RWPE1 (cell line): ENCODE results near the gene ST7L.
"Not testable (repeated sequence)": the region's sequence is repeated elsewhere in the genome, so short reads cannot be mapped to it uniquely, and the experiment has no call there.

Experiments
- CTCF ChIA-PET: fragments of 350-600 bp; sonication (Branson Sonifier 250); formaldehyde crosslinking; extraction: SDS; loops from one replicate; lab custom pipeline; 2021; lab: Yijun Ruan, JAX
- POLR2A ChIA-PET: fragments of 400-600 bp; formaldehyde crosslinking; extraction: SDS; loops from one replicate; lab custom pipeline; 2020; ENCODE audit warnings: antibody characterized with exemption; ENCODE audit not compliant: low non-redundant PET; lab: Yijun Ruan, JAX
- DNase-seq: peaks from one replicate; pipeline ENCODE4 v3.0.0; 2012; ENCODE audit warnings: low spot score
- H3K27ac ChIP-seq: fragments of 450-650 bp; 2 replicates; pipeline ENCODE4 v1.5.1; 2017
- TF ChIP-seq, protein P1 (sequence below): fragments of 450-650 bp; conservative IDR thresholded peaks from 2 replicates; pipeline ENCODE4 v1.5.1; 2017; ENCODE audit warnings: low read depth, mild to moderate bottlenecking

ST7L gene

DNA sequence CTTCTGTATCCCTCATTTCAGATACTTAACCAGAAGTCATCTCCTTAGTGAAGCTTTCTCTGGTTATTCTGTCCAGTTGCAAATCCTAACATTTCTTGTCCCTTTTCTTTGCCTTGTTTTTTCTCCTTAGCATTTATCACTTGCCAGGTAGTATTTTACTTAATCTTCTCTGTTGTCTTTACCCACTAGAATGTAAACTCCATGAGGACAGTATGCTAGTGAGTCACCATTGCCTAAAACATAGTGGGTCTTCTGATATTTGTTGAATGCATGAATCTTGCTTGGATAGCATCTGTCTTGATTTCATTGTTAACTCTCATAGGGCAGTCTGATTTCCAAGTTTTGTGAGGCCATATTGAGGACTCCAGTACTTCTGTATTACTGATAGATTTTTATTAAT is 10.3 kb upstream of the ST7L start:
- no peak overlapping the region for H3K27ac ChIP-seq
- POLR2A ChIA-PET: no interaction called here
- DNase-seq: no peak
- TF ChIP-seq, protein P1, sequence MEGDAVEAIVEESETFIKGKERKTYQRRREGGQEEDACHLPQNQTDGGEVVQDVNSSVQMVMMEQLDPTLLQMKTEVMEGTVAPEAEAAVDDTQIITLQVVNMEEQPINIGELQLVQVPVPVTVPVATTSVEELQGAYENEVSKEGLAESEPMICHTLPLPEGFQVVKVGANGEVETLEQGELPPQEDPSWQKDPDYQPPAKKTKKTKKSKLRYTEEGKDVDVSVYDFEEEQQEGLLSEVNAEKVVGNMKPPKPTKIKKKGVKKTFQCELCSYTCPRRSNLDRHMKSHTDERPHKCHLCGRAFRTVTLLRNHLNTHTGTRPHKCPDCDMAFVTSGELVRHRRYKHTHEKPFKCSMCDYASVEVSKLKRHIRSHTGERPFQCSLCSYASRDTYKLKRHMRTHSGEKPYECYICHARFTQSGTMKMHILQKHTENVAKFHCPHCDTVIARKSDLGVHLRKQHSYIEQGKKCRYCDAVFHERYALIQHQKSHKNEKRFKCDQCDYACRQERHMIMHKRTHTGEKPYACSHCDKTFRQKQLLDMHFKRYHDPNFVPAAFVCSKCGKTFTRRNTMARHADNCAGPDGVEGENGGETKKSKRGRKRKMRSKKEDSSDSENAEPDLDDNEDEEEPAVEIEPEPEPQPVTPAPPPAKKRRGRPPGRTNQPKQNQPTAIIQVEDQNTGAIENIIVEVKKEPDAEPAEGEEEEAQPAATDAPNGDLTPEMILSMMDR: no peak
- CTCF ChIA-PET: interaction anchor here (0.6 kb wide), 1 partner anchor 180 kb away, joined by 3 read pairs; no protein-coding TSS in a partner anchor

DNA sequence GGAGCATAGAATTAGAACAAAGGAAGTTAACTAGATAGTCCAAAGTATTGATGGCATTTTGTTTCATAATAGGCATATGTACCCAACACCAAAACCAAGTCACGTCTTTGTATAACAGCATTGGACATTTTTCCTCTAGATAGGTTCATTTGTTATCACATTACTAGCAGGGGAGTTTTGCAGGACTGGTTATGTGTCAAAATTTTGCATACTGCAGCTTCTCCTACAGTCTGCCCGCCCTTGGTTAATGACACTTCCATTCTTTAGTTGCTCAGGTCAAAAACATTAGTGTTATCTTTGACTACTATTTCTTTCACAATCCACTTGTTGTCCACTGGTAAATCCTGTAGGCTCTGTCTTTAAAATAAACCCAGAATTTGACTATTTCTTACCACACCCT is 9.6 kb upstream of the ST7L start:
- TF ChIP-seq, protein P1: no peak
- CTCF ChIA-PET: no interaction called here
- POLR2A ChIA-PET: no interaction called here
- no peak for DNase-seq
- no peak overlapping the region for H3K27ac ChIP-seq

DNA sequence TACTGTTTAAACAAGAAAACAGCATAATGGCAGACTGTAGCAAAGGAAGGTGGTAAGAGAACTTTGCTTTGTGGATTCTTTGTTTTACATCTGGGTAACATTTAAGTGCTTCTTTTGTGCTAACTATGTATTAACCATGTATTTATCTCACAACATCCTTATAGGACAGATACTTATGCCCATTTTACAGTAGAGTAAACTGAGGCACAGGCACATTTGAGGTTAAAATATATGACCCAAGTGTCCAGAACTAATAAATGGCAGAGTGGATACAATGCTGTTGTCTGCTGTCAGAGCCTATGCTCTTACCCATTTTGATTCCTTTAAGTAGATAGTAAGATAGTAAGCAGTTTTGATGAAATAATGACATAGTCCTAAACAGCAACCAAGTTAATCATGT is 7.9 kb upstream of the ST7L start:
- ChIA-PET POLR2A (no interaction called here), CTCF (no interaction called here)
- TF ChIP-seq, protein P1: no peak
- H3K27ac ChIP-seq: peak overlapping the region; percentile 87
- no peak for DNase-seq

DNA sequence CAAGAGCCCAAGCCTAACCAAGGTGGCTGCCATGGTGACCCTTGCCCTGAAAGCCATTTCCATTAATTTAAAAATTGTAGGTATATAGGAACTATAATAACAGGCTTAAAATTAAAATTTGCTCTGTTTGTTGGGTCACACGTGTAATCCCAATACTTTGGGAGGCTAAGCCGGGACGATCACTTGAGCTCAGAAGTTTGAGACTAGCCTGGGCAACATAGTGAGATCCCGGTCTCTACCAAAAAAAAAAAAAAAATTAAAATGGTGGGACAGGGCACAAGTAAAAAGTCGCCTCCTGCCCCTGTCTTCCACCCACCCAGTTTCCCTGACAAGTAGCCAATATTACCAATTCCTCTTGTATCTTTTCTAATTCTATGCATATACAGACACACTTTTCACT is 7.3 kb upstream of the ST7L start:
- DNase-seq: no peak
- CTCF ChIA-PET: no interaction called here
- POLR2A ChIA-PET: no interaction called here
- peak overlapping the region; percentile 40; the same call in 1 of the 2 replicates for H3K27ac ChIP-seq
- TF ChIP-seq, protein P1: no peak

DNA sequence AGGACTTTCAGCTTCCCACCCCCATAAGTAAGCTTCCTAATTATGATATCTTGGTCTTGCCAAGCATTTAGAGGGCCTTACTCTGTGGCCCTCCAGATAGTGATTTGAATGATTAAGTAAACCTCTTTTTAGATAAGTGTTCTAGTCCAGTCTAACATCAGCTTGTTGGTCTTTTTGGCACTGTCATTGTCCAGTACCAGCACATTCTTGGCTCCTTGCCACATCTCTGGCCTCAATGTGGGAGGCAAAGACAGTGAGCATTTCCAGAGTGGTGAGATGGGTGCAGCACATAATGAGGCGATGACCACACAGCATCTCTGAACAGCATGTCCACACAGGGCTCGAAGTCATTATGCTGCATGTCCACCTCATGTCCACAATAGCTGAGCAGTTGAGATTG is 6.8 kb upstream of the ST7L start:
- DNase-seq: no peak
- ChIA-PET POLR2A (no interaction called here), CTCF (no interaction called here)
- H3K27ac ChIP-seq: peak overlapping the region; percentile 40; the same call in 1 of the 2 replicates
- TF ChIP-seq, protein P1: no peak

DNA sequence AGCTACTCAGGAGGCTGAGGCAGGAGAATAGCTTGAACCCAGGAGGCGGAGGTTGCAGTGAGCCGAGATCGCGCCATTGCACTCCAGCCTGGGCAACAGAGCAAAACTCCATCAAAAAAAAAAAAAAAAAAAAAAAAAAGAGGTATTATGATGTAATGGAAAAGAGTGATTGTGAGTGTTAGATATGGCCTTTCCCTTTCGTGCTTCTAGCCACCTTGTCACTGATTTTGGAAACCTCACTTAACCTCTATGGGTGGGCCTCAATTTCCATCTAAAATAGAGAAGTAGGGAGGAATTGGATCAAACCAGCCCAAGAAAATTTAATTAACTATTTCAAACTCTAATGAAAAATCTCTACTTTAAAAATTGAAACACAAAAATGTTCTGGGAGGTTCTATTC is 5.6 kb upstream of the ST7L start:
- POLR2A ChIA-PET, H3K27ac ChIP-seq, DNase-seq: not testable (repeated sequence)
- CTCF ChIA-PET: interaction anchor here (0.6 kb wide), 2 partner anchors 159 to 180 kb away, joined by 3 read pairs; no protein-coding TSS in a partner anchor

DNA sequence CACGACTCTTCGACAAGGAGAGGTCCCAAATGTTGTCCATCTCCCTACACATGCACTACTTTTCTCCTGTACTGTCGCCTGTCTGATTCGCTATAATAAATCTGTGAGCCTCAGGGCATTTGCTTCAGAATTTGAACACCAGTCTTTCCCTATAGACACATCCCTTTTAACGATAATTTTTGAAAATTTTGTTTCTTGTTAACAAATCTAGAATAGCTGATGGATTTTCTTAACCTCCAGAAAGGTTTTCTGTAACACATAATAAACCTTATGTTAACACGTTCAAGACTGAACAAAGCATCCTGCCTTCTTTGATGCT is 1.4 kb upstream of the ST7L start:
- POLR2A ChIA-PET: no interaction called here
- no peak for DNase-seq
- CTCF ChIA-PET: no interaction called here
- peak overlapping the region; percentile 98 for H3K27ac ChIP-seq
- TF ChIP-seq, protein P1: no peak
